ENCODE data around the gene HES5.

The HES5 gene

DNA sequence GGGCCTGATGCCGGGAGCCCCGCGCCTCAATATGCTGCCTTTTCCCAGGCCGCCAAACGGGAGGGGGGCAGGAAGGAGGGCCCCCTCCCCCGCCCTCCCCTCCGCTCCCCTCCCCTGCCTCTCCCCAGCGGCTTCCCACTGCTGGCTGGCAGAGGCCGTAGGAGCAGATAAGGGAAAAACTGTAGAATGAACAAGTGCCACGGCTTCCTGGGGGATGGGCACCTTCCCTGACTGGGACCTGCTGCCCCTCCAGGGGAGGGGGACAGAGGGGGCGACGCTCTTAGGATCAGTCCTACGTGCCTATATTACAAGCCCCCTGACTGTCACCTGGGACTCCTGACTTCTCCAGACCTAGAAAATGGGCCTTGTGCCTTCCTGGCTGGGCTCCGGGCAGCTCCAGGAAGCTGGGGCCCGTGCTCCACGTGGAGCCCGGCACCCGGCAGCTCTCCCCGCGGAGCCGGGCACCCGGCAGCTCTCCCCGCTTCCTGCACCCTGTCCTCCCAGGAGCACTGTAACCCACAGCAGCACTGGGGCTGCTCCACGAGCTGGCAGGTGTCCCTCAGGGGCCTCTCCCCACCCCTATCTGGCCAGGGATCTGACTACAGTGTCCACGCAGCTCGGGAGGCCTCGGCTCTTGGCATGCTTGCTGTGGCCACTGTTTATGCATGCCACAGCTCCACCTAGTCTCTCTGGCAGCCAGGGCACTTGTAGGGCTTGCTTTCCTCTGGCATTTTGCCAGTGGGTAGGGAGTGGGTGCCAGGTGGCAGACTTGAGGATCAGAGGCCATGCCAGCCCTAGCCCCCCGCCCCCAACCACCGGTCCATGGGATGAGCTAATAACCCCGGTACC lies 674 bp upstream of the HES5 start:
- no peak for DNase-seq (ENCODE audit: low spot score)

DNA sequence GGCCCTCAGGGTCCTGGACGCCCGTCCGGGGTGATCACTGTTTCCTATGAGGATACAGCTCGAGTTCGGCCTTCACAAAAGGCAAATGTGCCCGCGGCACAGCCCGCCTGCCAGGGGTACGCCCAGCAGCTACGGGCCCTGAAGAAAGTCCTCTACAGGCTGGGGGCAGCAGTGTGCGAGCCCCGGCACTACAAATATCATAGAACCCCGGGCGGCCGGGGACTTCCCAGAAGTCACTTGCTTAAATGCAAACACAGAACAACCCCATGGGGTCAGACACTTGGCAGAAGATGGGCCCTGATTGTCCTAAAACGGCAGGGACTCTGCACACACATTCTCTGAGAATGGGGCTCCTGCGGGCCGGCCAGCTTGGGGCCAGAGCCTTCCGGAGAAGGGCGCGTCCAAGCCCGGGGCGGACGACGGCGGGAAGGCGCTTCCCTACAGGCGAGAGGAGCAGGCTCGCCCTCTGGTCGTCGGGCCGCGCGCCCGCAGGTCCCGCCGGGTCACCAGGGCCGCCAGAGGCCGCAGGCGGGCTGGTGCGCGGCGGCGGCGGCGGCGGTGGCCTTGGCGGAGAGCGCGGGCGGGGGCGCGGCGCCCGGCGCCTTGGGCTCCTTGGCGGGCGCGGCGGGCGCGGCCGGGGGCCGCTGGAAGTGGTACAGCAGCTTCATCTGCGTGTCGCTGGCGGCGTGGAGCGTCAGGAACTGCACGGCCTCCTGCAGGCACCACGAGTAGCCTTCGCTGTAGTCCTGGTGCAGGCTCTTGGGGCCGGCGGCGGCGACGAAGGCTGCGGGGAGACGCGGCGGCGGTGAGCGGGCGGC lies 888 bp downstream of the HES5 start:
- DNase-seq (ENCODE audit: low spot score) = peak; percentile 27

GRCh38 chr1:2528611-2528965 lies 1.5 kb downstream of the HES5 start:
- DNase-seq (ENCODE audit: low spot score) = no peak

DNA sequence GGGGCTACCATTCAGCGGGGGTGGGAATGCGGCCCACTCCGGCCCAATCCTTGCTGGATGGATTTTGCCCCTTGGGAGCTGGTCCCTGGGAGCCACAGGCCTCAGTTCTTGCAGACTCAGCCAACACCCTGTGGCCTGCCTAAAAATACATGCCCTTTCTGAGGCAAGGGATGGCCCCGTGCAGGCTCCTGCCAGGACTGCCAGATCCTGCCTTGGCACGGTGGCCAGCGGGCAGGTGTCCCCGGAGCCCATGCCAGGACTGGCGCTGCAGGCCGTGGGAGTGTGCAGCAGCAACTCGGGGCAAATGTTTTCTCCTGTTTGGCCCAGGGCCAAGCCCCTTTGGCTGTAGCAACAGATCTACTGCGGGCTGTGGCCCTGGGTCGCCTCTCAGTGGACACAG lies 2.0 kb downstream of the HES5 start:
- DNase-seq (ENCODE audit: low spot score) = no peak

DNA sequence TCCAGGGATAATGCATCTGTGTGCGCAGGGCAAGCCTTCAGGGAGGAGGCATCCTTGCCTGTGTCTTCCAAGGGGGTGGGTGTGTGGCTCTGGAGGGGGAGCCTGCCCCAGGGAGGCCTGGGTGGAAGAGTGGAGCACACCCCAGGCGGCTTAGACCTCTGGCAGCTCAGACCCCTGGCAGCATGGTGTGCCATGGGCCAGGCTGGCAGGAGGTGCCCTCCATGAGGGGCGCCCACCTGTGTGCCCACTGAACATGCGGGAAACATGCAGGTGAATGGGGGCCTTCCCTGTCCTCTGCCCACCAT lies 2.6 kb downstream of the HES5 start:
- DNase-seq (ENCODE audit: low spot score) = no peak

- no peak for DNase-seq (ENCODE audit: low spot score)
Measured at GRCh38 chr1:2526824-2527555, 3.1 kb downstream of the HES5 start.

DNA sequence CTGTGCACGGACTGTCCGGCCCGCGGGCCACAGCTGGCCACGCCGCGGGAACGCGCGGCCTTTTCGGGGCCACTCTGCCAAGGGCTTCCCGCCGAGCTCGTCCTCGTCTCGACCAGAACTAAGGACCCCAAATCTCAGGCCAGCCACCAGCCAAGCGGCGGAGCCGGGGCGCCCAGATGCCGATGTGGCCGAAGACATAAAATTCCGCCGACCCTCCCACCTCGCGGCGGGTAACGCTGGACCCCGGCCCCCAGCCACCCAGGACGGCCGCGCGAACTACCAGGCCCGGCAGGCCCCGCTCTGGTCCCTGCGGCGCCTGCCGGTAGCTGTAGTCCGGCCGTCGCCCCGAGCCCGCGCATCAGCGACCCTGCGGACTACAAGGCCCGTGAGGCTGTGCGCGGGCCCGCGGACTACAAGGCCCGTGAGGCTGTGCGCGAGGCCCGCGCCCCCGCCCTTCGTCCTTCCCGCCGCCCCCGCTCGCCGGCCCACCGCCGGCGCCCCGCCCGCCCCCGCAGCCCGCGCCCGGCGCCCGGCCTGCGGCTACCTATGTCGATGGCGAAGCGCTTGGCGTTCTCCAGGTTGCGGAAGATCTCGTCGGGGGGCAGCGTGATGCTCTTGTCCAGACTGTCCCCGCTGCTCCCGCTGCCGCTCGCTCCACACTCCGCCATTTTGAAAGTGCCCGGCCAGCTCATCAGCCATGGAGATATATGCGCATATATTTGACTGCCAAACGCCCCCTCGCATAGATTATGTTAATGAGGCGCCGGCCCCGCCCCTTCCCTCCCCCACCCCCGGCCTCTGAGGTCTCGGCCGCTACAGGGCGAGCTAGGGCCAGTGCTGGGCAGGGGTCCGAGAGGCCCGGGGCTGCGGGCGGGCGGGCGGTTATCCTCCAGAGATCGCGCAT lies 3.9 kb downstream of the HES5 start, which contains the start of gene PANK4:
PANK4 (minus strand) TSS at position 677 of the 904 bp plus-strand sequence; CDS start at position 668, 9 bp downstream.
- peak; percentile 85 for DNase-seq (ENCODE audit: low spot score)

- no peak for DNase-seq (ENCODE audit: low spot score)
Measured at GRCh38 chr1:2525572-2525919, 4.5 kb downstream of the HES5 start.

DNA sequence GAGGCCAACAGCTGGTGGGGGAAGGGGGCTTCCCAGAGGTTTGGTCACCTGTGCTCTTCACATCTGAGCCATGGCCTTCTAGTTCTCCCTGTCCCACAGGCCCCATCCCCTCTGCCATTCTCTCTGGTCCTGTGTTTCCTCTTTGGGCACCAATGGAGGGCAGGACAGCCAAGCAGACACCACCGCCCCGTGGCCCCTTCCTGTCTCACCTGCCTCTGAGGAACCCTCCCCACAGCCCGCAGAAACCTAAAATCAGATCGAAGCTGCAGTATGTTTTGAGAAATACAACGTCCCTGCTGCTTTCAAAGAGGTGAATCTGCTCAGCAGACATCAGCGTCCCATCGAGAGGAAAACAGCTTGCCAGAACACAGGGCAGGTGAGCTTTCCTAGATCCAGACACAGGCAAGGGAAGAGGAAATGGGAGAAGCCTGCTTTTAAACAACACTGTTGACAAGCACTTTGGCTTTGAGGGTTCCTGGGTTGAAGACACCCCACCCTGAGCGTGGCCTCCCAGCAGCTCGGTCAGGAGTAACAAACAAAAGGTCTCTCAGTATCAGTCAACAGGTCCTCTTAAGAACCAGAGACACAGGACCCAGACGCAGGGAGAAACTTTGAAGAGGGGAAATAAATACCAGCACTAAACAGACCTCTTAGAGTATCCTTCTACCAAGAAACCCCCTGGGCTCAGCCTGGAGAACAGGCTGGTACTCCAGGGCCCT lies 6.0 kb downstream of the HES5 start:
- DNase-seq (ENCODE audit: low spot score) = no peak

DNA sequence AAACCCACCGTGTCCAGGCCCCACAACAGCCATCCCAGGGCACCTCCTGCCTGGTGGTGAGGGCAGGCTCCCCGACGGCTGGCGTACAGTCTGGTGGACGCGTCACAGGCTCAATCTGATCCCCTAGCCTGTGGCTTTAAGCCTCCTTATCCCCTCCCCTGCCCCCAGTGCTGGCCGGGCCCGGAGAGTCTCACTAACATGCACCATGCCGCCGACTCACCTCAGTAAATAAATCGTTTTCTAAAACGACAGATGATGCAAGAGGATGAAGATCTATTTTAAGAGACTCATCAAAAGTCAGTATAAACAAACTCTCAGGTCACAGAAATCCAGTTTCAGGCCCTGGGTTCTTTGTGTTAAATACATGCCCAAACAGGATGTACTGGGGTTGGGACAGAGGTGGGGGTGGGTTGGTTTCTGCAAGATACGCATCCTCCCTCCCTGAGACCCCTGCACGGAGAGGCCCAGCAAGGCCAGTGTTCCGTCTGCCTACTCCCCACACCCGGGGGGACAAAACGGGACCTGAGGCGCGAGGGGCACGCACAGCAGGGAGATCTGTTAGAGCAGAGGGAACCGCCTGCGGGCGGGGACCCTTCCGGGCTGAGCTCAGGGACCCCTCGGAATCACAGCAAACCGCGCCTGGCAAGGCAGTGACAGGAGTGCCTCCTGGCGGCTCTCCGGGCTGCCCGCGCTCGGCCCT lies 6.7 kb downstream of the HES5 start:
- no peak for DNase-seq (ENCODE audit: low spot score)

DNA sequence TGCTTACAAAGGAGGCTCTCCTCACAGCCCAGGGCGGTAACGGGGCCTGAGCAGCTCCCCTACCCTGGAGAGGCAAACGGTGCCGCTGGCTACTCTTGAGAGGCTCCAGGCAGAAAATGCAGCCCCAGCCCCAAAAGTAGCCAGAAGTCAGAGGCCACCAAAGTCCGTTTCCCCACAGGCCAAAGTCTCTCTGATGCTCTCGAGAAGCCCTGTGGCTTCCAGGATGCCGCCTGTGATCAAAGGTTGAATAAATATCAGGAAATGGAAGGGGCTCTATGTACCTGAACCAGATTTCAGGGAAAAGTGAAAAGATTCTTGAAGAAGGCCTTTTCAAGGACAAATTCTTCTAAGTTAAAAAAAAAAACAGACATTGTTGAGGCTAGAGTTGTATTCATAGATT lies 7.8 kb downstream of the HES5 start:
- DNase-seq (ENCODE audit: low spot score) = no peak

DNA sequence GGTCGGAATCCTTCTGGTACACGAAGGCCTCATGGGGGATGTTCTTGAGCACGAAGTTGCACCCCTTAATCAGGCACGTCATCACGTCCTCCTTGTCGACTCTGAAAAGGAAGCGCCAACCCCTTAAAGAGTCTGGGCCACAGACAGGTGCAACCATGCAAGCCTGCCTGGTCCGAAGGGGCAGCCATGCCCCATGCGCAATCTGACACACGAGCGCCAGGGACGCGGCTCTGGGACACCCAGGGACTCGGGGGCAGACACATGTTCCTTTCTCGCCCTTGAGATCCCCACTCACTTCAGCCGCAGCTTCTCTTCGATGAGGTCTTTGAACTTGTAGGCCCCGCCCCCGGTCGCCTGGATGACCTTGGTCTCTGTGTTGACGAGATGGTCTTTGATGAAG lies 9.3 kb downstream of the HES5 start:
- no peak for DNase-seq (ENCODE audit: low spot score)

DNA sequence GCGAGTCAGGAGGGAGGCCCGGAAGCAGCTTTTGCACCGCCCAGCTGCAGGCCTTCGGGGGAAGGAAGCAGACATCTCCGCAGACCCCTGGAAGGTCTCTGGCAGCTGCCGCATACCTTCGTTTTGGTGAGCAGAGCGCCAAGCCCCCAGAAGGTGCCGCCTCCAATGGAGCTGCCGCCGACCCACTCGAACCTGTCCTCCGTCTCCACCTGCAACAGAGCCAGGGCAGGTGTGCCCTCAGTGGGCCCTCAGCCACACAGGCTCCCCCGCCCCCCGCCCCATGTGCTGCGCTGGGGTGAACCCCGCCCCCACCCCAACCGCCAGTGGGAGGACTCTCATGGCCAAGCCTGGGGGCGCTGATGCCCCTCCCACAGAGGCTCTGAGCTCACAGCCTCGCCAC lies 9.9 kb downstream of the HES5 start:
- DNase-seq (ENCODE audit: low spot score) = no peak

- no peak for DNase-seq (ENCODE audit: low spot score)
Measured at GRCh38 chr1:2519729-2520128, 10.3 kb downstream of the HES5 start.

DNA sequence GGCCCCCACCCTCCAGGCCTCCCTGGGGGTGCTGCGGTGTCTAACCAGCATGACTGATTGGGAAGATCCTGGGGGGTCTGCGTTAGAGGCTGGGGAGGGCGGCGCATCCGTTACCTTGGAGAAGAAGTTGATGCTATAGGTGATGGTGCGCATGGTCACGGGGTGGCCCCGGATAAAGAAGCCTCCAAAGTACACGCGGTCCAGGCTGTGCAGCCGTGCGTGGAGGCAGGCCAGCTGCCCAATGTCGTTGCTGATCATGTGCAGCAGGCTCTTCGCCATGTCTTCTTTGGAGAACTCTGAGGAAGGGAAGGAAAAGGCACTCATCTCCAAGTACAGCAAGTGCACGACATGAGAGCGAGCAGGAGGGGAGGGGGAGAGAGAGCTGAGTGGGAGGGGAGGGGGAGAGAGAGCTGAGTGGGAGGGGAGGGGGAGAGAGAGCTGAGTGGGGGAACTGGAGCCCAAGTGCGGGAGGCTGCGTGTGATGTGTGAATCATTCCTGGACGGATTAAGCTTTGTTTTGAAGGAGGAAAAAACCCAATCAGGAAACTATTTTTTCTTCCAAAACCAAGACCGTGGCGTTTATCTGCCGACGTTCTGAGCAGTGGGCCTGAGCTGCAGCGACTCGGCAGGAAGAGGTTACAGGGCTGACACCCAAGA lies 10.9 kb downstream of the HES5 start:
- no peak for DNase-seq (ENCODE audit: low spot score)

DNA sequence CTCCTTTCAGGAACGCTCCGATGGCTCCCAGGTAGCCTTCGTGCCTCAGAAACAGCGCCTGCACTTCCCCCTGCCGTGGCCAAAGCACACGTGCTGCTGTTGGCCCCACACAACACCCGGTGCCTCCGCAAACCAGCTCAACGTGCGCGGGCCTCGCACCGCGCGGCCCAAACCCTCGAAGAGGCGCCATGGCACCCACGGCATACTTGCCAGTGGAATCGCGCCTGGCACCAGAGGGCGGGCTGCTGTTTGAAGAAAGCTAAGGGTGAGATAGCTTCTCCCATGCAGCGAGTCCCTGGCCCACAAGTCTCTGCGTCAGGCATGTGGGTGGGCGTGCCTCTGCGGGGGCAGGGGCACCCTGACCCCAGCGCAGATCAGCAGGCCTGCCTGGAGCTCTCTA lies 11.5 kb downstream of the HES5 start:
- no peak for DNase-seq (ENCODE audit: low spot score)

DNA sequence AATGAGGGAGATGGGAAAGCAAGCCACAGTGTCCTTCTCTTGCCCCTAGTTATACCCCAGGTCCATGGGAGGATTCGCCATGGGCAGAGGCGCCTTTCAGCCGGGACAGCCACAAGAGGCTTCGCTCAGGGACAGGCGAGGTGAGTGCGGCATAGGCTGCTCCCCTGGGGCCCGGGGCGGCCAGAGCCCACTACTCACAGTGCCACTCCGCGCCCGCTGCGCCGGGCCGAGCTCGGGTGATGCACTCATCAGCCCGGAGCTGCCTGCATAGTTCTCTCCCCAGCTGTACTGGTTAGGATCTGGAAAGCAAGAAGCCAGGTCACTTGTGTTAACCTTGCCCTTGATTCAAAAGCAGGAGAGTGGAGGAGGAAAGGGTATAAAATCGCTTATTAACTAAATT lies 12.1 kb downstream of the HES5 start:
- DNase-seq (ENCODE audit: low spot score) = no peak

GRCh38 chr1:2516946-2517345 lies 13.1 kb downstream of the HES5 start:
- DNase-seq (ENCODE audit: low spot score) = no peak

- DNase-seq (ENCODE audit: low spot score) = no peak
Measured at GRCh38 chr1:2516124-2516523, 13.9 kb downstream of the HES5 start.

- DNase-seq (ENCODE audit: low spot score) = no peak
Measured at GRCh38 chr1:2515763-2516080, 14.3 kb downstream of the HES5 start.

Data from kidney capillary endothelial cell (primary cell).